Brain microvascular endothelial cell (primary cell): Measurements from ENCODE around the gene GOLM1.

ENCODE experiments used
- DNase-seq: peaks from one replicate; pipeline ENCODE4 v3.0.0-alpha.2; 2020
- H3K27ac ChIP-seq: fragments of 250-450 bp; sonication (Bioruptor Pico); 2 replicates; pipeline ENCODE4 v1.5.1; 2020; ENCODE audit warnings: mild to moderate bottlenecking, moderate library complexity
- H3K27me3 ChIP-seq: fragments of 250-450 bp; sonication (Bioruptor Pico); replicated peaks from 2 replicates; pipeline ENCODE4 v1.5.1; 2020; ENCODE audit warnings: mild to moderate bottlenecking
- H3K36me3 ChIP-seq: fragments of 250-450 bp; sonication (Bioruptor Pico); replicated peaks from 2 replicates; pipeline ENCODE4 v1.5.1; 2020; ENCODE audit warnings: mild to moderate bottlenecking
- H3K4me3 ChIP-seq: 2 replicates; pipeline ENCODE4 v1.5.1; 2011; ENCODE audit warnings: low read depth, mild to moderate bottlenecking, control low read depth, low read length, moderate library complexity
- CTCF ChIP-seq: IDR thresholded peaks from 2 replicates; pipeline ENCODE4 v1.5.1; 2011; ENCODE audit warnings: low read depth, mild to moderate bottlenecking, moderate library complexity, low read length, control low read depth, inconsistent platforms; ENCODE audit errors: missing control alignments
- in situ Hi-C: cut with HindIII; loops from 2 replicates; pipeline ENCODE4 v1.10.0; 2017; ENCODE audit warnings: low sequenced_read_pairs, low pct_ligation_motif_present

GOLM1 gene

GRCh38 chr9:86042199-86042978 is 57.0 kb downstream of the GOLM1 start:
- H3K27me3 ChIP-seq, result no peaks in the 10 kb centered on the region
- H3K27ac ChIP-seq, result no peak overlapping the region
- no peak for DNase-seq
- TF ChIP-seq CTCF, result no peak
- H3K4me3 ChIP-seq, result no peak overlapping the region
- in situ Hi-C loops, result no loop called here
- no peaks in the 10 kb centered on the region for H3K36me3 ChIP-seq

- H3K36me3 ChIP-seq, result no peaks in the 10 kb centered on the region
- in situ Hi-C loops, result no loop called here
These were observed 58.0 kb downstream of the GOLM1 start for GRCh38 chr9:86041311-86041741.

GRCh38 chr9:86040861-86041155 is 58.5 kb downstream of the GOLM1 start:
- no peaks in the 10 kb centered on the region for H3K27me3 ChIP-seq
- H3K36me3 ChIP-seq, result no peaks in the 10 kb centered on the region
- in situ Hi-C loops, result no loop called here
- H3K27ac ChIP-seq, result no peak overlapping the region
- no peak for TF ChIP-seq CTCF
- no peak overlapping the region for H3K4me3 ChIP-seq
- DNase-seq, result no peak

More at GRCh38 chr9:86041311-86041741, 58.0 kb downstream of the GOLM1 start:
- no peak for TF ChIP-seq CTCF
- no peak overlapping the region for H3K4me3 ChIP-seq
- H3K27me3 ChIP-seq, result no peaks in the 10 kb centered on the region
- H3K27ac ChIP-seq, result no peak overlapping the region
- DNase-seq, result no peak

GRCh38 chr9:86039991-86040860 is 59.1 kb downstream of the GOLM1 start:
- in situ Hi-C loops, result no loop called here
- DNase-seq, result no peak
- H3K27me3 ChIP-seq, result no peaks in the 10 kb centered on the region
- no peaks in the 10 kb centered on the region for H3K36me3 ChIP-seq
- no peak overlapping the region for H3K27ac ChIP-seq
- TF ChIP-seq CTCF, result no peak
- no peak overlapping the region for H3K4me3 ChIP-seq

- no peak overlapping the region for H3K27ac ChIP-seq
- H3K27me3 ChIP-seq, result no peaks in the 10 kb centered on the region
- in situ Hi-C loops, result no loop called here
- no peak for TF ChIP-seq CTCF
- peaks cover 22% of the 10 kb centered on the region for H3K36me3 ChIP-seq
- H3K4me3 ChIP-seq, result no peak overlapping the region
- no peak for DNase-seq
These were observed 62.8 kb downstream of the GOLM1 start for GRCh38 chr9:86036555-86036954.
